Activated naive CD4-positive, alpha-beta T cell treated with Interleukin-2 at 50 U/mL for 16 hours (primary cell): ENCODE results near the gene AIFM3.
"Not testable (repeated sequence)": the region's sequence is repeated elsewhere in the genome, so short reads cannot be mapped to it uniquely, and the experiment has no call there.

Experiments
- DNase-seq: peaks from one replicate; pipeline ENCODE4 v3.0.0-alpha.2; 2020

Gene AIFM3, protein sequence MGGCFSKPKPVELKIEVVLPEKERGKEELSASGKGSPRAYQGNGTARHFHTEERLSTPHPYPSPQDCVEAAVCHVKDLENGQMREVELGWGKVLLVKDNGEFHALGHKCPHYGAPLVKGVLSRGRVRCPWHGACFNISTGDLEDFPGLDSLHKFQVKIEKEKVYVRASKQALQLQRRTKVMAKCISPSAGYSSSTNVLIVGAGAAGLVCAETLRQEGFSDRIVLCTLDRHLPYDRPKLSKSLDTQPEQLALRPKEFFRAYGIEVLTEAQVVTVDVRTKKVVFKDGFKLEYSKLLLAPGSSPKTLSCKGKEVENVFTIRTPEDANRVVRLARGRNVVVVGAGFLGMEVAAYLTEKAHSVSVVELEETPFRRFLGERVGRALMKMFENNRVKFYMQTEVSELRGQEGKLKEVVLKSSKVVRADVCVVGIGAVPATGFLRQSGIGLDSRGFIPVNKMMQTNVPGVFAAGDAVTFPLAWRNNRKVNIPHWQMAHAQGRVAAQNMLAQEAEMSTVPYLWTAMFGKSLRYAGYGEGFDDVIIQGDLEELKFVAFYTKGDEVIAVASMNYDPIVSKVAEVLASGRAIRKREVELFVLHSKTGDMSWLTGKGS

DNA sequence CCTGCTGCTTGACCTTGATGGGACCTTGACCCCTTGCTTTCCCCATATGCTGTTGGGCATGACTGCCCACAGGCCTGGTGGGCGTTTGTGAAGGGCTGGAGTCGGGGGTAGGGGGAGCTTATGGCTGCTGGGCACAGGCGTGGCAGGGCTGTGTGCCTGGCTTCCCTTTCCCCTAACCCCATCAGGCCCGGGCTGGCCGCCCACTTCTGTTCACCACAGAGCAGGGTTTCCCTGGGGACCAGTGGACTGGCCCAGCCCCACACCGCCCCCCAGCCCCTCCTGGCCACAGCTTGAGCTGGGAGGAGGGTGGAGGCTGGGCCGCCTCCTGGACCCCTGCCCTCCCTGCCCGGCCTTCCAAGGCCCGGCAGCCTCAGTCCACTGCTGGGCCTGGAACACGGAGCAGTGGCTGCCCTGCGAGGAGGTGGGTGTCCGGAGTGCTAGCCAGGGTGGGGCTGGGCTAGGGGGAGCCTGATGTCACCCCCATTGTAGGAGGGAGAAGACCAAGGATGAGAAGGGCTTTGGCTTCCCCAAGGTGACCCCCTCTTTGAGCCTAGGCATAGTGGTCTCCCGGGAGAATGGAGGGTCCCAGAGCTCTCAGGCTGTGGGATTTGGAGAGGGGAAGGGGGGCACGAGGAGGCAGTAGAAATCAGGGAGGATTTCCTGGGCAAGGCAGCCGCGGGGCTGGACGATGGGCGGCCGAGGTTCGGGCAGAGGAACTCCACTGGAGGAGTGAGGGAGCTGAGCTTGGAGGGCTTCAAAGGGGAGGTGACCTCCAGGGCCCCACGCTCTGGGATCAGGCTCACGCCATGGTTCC lies at the start of gene AIFM3:
Gene AIFM3, plus strand, starts transcription at position 373 of the 814 bp plus-strand sequence. CDS start 690 bp downstream, outside the sequence.
- no peak for DNase-seq

DNA sequence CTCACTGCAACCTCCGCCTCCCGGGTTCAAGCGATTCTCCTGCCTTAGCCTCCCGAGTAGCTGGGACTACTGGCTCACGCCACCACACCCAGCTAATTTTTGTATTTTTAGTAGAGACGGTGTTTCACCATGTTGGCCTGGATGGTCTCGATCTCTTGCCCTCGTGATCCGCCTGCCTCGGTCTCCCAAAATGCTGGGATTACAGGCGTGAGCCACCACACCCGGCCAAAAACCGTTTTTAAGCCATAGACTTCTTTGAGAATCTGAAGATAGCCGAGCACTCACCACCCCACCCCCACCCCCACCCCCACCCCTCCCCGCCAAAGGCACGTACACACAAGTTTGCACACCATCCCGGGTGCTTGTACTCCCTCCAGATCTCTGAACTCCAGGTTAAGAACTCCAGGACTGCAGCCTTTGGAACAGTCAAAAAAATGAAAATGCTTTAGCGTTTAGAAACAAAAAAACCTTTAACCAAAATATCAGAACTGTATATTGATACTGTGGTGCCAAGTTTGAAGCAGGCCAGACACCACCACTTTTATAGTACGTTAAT lies 48.3 kb upstream of the AIFM3 start:
- DNase-seq: no peak

DNA sequence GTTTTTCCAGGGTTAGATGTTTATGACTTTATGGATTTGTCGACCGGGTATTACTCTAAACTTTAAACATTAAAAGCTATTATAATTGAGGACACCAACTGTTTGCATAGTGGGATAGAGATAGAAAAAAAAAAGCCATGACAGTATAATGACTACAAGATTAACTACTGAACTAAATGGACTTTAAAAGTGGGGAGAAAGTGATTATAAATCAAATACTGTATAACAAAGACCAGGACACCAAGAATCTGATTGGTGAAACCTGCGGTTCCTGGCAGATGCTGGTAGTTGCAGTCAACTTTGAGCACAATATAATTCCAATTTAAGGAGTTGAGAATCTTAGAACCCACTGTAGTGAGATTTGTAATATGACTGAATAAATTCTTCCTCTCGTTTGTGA lies 47.3 kb upstream of the AIFM3 start:
- no peak for DNase-seq

DNA sequence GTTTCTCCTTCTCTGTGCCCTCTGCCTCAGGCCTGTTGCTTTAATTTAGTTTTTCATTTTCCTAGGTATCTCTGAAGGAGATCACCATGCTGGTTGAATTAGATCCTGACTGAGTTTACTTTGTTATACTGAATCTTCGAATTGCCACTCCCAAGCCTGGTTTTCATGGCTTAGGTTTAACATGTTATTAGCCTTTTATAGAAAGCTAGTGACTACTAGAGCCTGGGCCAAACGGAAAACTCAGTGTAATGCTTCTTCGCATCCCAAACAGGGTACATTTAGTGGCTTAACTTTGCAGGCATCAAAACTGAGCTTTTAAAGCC lies 46.2 kb upstream of the AIFM3 start:
- no peak for DNase-seq

DNA sequence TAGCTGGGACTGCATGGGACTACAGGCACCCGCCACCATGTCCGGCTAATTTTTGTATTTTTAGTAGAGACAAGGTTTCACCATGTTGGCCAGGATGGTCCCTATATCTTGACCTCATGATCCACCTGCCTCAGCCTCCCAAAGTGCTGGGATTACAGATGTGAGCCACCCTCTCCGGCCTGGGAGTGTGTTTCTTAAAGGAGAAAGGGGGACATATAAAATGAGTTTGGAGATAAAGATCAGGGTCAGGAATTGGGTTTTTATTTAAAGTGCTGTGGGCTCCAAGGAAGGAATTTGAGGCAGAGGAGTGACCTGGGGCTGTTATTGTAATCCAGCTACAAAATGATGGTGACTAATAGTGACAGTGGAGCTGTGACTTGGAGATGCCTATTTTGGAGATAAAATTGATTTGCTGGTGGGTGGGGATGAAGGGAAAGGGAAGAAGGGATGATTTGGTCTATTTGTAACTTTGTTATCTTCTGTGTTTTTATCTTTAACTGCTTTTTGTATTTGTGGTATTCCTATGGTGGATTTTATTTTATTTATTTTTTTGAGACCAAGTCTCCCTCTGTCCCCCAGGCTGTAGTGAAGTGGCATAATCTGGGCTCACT lies 44.8 kb upstream of the AIFM3 start:
- DNase-seq: no peak

DNA sequence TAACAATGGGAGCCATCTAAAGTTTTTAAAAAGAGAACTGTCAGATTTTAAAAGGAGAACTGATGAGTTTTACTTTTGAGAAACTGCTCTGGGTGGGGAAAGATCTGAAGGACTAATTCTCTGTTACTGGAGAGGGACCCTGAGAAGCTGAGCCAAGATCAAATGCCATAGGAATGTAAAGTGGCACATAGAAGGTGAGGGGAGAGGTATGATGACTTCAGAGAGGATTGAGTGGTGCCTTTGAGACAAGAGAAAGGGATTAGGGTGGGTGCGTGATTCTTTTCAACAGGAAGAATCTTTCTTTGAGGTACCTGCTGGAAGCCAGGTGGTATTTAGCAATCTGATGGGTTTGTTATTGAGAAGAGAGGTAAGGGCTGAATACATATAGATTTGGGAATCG lies 40.8 kb upstream of the AIFM3 start:
- no peak for DNase-seq

DNA sequence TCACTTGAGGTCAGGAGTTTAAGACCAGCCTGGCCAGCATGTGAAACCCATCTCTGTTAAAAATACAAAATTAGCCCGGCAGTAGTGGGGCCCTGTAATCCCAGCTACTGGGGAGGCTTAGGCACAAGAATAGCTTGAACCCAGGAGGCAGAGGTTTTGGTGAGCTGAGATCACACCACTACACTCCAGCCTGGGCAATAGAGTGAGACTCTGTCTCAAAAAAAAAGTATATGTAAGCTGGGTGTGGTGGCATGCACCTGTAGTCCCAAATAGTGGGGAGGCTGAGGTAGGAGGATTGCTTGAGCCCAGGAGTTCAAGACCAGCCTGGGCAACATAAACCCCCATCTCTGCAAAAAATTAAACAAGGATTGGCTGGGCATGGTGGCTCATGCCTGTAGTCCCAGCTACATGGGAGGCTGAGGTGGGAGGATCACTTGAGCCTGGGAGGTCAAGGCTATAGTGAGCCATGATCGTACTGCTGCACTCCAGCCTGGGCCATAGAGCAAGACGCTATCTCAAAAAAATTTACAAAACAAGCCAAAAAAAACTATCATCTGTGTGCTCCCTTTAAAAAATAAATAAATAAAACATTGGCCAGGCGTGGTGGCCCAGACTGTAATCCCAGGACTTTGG lies 39.0 kb upstream of the AIFM3 start:
- DNase-seq: no peak

DNA sequence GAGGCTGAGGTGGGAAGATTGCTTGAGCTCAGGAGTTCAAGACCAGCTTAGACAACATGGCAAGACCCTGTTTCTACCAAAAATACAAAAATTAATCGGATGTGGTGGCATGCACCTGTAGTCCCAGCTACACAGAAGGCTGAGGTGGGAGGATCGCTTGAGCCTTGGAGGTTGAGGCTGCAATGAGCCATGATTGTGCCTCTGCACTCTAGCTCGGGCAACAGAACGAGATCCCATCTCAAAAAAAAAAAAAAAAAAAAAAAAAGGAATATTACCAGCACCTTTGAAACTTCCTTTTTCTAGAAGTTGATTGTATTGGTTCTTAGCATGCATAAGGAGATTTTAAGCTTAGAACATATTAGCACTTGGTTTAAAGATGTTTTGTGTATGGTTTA lies 38.5 kb upstream of the AIFM3 start:
- no peak for DNase-seq

DNA sequence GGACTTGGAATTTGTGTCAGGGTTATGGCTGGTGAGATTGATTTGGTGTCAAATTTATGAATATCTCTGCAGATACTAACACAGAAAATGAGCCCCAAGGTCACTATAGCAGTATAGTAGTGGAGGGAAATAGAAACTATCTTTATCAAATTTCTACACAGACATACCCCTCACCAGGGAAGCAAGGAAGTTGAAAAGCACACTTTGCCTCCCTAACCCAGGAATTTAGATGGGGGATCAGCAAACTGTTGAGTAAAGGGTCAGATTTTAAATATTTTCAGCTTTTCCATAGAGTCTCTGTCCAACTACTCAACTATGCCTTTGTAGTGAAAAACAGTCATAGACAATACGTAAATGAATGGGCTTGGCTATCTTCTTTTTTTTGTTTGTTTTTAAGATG lies 37.1 kb upstream of the AIFM3 start:
- DNase-seq: no peak

DNA sequence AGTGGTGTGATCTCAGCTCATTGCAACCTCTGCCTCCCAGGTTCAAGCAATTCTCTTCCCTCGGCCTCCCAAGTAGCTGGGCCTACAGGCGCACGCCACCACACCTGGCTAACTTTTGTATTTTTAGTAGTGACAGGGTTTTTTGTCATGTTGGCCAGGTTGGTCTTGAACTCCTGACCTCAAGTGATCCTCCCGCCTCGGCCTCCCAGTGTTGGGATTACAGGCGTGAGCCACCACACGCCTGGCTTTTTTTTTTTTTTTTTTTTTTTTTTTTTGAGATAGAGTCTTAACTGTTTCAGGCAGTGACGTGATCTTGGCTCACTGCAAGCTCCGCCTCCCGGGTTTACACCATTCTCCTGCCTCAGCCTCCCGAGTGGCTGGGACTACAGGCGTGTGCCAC lies 36.6 kb upstream of the AIFM3 start:
- DNase-seq: not testable (repeated sequence)

DNA sequence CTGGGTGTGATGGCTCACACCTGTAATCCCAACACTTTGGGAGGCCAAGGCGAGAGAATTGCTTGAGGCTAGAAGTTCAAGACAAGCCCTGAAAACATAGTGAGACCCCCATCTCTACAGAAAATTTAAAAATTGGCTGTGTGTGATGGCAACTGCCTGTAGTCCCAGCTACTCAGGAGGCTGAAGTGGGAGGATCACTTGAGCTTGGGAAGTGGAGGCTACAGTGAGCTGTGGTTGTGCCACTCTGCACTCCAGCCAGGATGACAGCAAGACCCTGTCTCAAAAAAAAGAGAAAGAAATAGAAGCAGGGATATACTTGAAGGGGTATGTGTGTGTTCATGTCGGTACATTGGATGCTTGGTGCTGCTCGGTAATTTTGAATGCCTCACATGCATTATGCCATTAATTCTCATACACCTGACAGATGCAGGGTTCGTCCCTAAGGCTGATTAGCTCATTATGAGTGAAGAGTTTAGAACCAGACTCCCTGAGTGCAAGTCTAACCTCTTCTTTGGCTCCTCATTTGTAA lies 35.9 kb upstream of the AIFM3 start:
- DNase-seq: no peak

DNA sequence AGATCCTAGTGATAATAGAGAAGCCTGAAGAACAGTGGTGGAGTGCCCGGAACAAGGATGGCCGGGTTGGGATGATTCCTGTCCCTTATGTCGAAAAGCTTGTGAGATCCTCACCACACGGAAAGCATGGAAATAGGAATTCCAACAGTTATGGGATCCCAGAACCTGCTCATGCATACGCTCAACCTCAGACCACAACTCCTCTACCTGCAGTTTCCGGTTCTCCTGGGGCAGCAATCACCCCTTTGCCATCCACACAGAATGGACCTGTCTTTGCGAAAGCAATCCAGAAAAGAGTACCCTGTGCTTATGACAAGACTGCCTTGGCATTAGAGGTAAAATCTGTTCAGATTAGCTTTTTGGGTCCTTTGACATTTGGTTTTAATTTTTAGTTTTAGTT lies 33.1 kb upstream of the AIFM3 start:
- DNase-seq: no peak

DNA sequence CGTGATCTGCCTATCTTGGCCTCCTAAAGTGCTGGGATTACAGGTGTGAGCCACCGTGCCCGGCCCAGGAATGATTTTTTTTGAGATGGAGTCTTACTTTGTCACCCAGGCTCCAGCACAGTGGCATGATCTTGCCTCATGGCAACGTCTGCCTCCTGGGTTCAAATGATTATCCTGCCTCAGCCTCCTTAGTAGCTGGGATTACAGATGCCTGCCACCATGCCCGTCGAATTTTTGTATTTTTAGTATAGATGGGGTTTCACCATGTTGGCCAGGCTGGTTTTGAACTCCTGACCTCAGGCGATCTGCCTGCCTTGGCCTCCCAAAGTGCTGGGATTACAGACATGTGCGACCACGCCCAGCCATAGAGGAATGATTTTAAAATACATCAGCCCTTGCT lies 32.0 kb upstream of the AIFM3 start:
- DNase-seq: not testable (repeated sequence)

DNA sequence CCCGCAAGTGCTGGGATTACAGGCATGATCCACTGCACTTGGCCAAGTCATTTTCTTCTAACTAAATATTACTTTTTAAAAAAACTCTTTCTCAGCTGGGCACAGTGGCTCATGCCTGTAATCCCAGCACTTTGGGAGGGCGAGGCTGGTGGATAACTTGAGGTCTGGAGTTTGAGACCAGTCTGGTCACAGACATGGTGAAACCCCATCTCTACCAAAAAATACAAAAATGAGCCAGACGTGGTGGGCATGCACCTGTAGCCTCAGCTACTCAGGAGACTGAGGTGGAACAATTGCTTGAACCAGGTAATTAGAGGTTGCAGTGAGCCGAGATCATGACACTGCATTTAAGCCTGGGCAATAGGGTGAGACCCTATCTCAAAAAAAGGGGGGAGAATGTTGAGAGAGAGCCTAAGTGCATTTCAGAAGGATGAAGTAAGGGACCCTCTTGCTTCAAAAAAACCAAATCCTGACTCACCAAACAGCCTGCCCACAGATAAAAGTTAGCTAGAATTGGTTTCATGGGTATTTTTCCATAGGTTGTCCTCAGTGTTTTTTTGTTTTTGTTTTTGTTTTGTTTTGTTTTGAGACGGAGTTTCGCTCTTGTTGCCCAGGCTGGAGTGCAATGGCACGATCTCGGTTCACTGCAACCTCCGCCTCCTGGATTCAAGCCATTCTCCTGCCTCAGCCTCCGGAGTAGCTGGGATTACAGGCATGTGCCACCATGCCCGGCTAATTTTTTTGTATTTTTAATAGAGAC lies 31.1 kb upstream of the AIFM3 start:
- DNase-seq: not testable (repeated sequence)

DNA sequence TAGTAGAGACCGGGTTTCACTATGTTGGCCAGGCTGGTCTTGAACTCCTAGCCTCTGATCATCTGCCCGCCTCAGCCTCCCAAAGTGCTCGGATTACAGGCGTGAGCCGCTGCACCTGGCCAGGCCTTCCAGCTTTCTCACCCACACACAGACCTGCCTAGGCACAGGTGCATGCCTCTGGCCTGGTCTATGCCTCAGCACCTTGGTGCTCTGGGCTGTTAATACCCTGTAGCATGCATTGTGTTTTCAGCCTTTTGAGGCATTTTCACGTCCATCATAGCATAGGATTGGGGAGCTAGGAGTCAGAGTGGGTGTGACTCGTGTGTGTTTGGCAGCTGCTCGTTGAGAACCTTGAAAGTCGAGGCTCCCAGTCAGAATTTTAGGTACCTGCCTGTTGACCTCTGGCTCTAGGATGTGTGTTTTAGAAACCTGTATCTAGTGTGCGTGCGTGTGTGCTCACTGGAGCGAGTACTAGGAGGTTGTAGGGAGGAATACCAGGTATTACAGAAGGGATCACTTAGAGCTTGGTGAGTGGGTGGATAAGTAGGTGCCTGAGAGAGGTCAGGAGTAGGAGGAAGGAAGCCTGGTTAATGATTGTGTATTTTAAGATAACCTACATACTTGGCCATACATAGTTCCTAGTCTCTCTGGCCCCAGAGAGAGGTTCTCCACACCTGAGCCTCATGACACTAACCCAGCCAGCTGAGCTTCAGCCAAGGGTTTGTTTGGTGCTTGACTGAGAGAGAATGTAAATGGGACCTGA lies 29.8 kb upstream of the AIFM3 start:
- no peak for DNase-seq

DNA sequence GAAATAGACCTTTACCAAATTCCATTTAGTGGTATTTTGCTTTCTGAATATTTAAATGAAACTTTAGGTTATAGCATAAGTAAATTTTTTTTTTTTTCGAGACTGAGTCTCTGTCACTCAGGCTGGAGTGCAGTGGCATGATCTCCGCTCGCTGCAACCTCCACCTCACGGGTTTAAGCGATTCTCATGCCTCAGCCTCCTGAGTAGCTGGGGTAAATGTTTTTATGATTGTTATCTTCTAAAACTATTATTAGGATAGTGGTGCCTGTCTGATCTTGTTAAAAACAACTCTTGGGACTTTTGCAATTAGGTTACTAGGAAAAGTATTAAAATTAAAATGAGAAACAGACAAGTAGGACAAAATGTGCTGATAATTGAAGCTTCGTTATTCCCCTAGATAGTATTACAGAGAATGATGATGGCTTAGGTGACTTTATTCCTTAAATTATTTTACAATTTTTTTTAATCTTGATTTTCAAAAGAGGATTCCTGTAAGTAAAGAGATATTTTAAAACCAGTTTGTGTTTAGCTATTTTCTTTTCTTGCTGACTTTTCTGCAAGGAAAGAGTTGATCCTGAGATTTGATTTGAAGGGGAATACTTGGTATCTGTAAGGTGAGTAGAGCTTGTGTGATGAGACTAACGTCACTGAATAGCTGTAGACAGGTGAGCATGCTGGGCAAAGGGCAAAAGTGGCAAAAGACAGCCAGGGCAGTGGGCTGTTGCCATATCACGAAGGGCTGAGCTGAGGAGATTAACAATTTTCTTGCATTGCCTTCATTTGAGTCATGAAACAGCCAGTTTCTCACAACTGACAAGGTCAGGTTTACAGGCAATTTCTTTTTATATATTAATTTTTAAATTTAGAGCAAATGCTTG lies 29.0 kb upstream of the AIFM3 start:
- no peak for DNase-seq

DNA sequence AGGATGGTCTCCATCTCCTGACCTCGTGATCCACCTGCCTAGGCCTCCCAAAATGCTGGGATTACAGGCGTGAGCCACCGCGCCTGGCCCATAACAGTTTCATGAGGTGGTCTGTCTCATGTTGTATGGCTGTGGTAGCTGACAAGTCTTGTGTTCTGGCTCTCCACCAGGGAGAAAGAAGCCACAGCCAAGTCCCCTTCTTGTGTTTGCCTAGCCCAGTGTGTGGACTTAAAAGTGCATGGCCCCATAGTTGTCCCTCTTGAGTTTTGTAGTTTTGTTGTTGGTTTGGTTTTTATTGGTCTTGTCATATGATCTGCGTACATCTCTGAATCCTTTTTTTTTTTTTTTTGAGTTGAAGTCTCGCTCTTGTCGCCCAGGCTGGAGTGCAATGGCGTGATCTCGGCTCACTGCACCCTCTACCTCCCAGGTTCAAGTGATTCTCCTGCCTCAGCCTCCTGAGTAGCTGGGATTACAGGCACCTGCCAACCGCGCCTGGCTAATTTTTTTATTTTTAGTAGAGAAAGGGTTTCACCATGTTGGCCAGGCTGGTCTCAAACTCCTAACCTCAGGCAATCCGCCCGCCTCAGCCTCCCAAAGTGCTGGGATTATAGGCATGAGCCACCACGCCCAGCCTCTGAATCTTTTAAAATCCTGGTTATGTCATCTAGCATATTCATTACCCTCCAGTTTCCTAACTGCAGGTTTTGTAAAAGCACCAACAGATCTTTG lies 27.4 kb upstream of the AIFM3 start:
- not testable (repeated sequence) for DNase-seq

DNA sequence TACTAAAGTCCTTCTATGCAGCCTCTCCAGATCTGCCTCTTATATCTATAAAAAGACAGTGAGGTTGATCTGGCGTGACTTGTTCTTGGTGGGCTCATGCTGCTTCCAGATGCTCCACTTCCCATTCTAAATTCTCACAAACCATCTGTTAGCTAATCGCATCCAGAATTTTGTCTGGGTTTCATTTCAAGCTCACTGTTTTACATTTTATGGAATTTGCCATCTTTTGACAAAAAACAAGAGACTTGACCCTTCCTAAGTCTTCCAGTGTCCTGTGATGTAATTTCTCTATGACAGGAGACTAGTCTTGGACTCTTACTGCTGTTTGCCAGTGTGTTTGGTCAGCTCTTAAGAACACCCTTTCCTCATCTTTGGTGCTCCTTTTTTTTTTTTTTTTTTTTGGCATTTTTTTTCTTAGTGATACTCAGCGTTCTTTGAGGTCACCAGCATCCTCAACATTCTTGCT lies 26.8 kb upstream of the AIFM3 start:
- no peak for DNase-seq

DNA sequence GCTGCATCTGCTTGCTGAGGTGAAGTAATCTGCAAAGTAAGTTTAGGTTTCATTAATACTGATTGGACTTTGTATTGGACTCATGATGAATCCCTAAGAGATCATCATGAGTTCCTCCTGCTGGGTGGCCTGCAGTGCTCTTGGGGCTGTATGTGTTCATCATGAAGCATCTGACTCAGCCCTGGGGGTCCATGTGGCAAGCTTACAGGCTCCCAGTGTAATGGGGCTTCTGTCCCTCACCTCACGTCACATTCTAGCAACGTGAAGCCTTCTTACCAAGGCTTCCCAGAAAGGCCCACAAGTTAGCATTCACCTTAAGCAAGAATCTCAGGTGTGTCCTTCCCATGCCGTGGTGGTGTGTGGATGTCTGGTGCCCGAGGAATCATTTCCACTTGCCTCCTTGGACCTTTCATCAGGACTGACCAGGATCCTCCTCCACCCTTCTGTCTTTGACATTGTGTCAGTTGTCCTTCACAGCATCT lies 26.1 kb upstream of the AIFM3 start:
- DNase-seq: no peak
